ENCODE results near the gene ARL2BP.

GRCh38 chr16:57242650-57243049 lies 2.4 kb upstream of the ARL2BP start:
- TF ChIP-seq RCOR1 (IDR thresholded peaks at IDR 0.05; ENCODE audit: borderline replicate concordance in 1 of 2, low read depth in 2 of 2, low read length in 2 of 2): no peak
- no peak for TF ChIP-seq ZNF121 (CRISPR knock-in tag; conservative IDR thresholded peaks at IDR 0.05)

All from K562 (cell line).